ENCODE results near the gene SLC25A29.
"Not testable (repeated sequence)": the region's sequence is repeated elsewhere in the genome, so short reads cannot be mapped to it uniquely, and the experiment has no call there.

SLC25A29 gene

DNA sequence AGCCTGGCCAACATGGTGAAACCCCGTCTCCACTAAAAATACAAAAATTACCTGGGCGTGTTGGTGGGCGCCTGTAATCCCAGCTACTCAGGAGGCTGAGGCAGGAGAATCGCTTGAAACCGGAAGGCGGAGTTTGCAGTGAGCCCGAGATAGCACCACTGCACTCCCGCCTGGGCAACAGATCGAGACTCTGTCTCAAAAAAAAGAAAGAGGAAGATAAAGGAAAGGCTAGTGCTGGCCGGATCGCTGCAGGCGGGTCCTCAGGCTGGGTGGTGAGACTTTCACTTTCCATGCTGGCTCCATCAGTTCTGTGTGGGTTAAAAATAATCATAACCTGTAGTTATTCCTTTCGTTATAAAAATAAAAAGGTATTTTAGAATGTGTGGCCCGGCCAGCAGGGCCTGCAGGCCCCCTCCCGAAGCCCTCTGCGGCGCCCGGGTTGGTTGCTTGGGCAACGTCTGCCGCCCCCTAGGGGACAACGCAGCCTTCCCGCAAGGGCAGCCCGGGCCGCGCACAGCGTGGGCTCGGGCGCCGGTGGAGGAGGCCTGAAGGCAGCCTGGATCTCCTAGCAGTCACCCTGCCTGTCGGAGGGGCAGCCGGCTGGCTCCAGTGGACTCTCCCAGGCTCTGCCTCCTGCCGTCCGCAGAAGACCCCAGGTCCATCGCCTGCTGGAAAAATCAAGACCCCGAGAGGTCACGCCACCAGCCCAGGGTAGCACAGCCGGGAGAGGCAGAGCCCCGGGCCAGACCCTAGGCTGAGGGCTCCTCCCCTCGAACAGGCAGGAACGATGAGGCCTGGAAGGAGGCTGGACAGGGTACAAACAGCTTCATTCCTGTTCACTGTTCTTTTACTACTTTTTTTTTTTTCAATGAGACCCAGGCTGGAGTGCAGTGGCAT, 11.9 kb upstream of the SLC25A29 start:
- Histone ChIP-seq H3K4me3 (ENCODE audit: low read length) (no peak overlapping the region), H3K27me3 (ENCODE audit: control insufficient read depth, insufficient read depth, low read length) (no peaks in the 10 kb centered on the region), H3K9ac (ENCODE audit: low read length) (peak overlapping the region; percentile 47), H3K9me3 (ENCODE audit: control insufficient read depth, low read length) (no peaks in the 10 kb centered on the region), H3K36me3 (ENCODE audit: control insufficient read depth, insufficient read depth, low read length) (no peaks in the 10 kb centered on the region), H3K4me1 (ENCODE audit: control insufficient read depth, insufficient read depth, low read length) (peaks cover 6% of the 10 kb centered on the region)

- Histone ChIP-seq H3K4me3 (ENCODE audit: low read length) (no peak overlapping the region), H3K4me1 (ENCODE audit: control insufficient read depth, insufficient read depth, low read length) (peaks cover 6% of the 10 kb centered on the region), H3K36me3 (ENCODE audit: control insufficient read depth, insufficient read depth, low read length) (no peaks in the 10 kb centered on the region), H3K27me3 (ENCODE audit: control insufficient read depth, insufficient read depth, low read length) (peaks cover 6% of the 10 kb centered on the region), H3K9ac (ENCODE audit: low read length) (no peak overlapping the region), H3K9me3 (ENCODE audit: control insufficient read depth, low read length) (no peaks in the 10 kb centered on the region)
Measured at GRCh38 chr14:100317389-100317788, 11.1 kb upstream of the SLC25A29 start.

- no peaks in the 10 kb centered on the region for H3K36me3 ChIP-seq (ENCODE audit: control insufficient read depth, insufficient read depth, low read length)
- peaks cover 14% of the 10 kb centered on the region for H3K27me3 ChIP-seq (ENCODE audit: control insufficient read depth, insufficient read depth, low read length)
- H3K4me3 ChIP-seq (ENCODE audit: low read length) = no peak overlapping the region
- H3K4me1 ChIP-seq (ENCODE audit: control insufficient read depth, insufficient read depth, low read length) = peaks cover 6% of the 10 kb centered on the region
- H3K9ac ChIP-seq (ENCODE audit: low read length) = no peak overlapping the region
- H3K9me3 ChIP-seq (ENCODE audit: control insufficient read depth, low read length) = no peaks in the 10 kb centered on the region
Measured at GRCh38 chr14:100314724-100315123, 8.5 kb upstream of the SLC25A29 start.

DNA sequence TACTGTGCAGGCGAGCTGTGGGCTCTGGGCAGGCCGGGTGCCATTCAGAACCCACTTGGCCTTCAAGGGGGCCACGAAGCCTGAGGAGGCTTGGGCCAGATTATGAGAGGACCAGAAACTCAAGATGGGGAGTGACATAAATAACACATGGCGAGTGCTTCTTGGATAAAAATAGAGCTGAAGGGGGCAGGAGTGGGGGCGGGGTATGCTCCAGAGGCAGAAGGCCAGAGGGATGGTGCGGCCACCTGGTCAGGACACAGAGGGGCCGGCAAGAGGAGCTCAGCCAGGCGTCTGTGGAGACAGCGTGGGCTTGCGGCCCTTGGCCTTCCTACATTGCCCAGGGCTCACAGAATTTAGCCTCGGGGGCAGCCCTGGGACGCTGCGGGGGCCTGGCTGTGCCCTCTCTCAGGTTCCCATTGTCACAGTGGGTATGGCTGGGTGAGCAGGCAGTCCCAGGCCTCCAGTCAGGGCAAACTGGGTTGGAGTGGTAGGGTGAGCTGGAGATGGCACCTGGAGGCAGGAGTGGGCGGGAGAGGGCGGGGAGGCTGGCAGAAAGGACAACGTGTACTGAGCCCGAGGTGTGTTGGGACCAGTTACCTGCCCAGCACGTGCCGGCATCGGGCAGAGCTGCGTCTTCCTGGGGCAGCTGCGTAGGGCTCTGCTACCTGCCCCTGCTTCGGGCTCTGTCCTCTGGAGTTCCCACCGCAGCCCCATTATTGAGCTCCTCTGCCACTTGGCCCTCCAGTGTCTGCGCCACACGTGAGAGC, 7.4 kb upstream of the SLC25A29 start:
- H3K9me3 ChIP-seq (ENCODE audit: control insufficient read depth, low read length) = no peaks in the 10 kb centered on the region
- H3K9ac ChIP-seq (ENCODE audit: low read length) = no peak overlapping the region
- H3K27me3 ChIP-seq (ENCODE audit: control insufficient read depth, insufficient read depth, low read length) = peaks cover 14% of the 10 kb centered on the region
- no peaks in the 10 kb centered on the region for H3K36me3 ChIP-seq (ENCODE audit: control insufficient read depth, insufficient read depth, low read length)
- peaks cover 6% of the 10 kb centered on the region for H3K4me1 ChIP-seq (ENCODE audit: control insufficient read depth, insufficient read depth, low read length)
- H3K4me3 ChIP-seq (ENCODE audit: low read length) = no peak overlapping the region

DNA sequence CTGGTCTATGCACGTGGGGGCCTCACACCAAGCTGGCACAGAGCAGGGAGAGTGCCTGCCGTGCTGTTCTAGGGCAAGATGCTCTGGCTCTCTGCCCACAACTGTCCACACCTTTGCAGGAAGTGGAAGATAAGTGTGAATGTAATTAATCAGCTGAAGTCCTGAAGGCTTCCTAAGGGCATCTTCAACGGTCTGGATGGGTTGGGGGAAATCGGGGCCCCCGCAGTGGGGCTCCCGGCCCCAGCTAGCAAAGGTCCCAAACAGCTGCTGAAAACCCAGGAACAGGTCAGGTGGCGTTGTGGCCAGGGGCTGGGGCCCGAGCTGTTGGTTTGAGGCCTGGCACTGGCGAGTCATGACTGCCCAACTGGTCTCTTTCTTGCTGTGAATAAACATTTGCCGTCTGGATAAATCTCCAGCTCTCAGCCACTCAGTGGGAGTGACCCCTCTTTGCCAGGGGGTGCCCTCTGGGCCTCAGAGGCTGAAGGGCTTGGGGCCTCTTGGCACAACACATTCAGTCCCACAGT, 6.7 kb upstream of the SLC25A29 start:
- peaks cover 14% of the 10 kb centered on the region for H3K27me3 ChIP-seq (ENCODE audit: control insufficient read depth, insufficient read depth, low read length)
- H3K4me1 ChIP-seq (ENCODE audit: control insufficient read depth, insufficient read depth, low read length) = peaks cover 5% of the 10 kb centered on the region
- H3K9ac ChIP-seq (ENCODE audit: low read length) = no peak overlapping the region

DNA sequence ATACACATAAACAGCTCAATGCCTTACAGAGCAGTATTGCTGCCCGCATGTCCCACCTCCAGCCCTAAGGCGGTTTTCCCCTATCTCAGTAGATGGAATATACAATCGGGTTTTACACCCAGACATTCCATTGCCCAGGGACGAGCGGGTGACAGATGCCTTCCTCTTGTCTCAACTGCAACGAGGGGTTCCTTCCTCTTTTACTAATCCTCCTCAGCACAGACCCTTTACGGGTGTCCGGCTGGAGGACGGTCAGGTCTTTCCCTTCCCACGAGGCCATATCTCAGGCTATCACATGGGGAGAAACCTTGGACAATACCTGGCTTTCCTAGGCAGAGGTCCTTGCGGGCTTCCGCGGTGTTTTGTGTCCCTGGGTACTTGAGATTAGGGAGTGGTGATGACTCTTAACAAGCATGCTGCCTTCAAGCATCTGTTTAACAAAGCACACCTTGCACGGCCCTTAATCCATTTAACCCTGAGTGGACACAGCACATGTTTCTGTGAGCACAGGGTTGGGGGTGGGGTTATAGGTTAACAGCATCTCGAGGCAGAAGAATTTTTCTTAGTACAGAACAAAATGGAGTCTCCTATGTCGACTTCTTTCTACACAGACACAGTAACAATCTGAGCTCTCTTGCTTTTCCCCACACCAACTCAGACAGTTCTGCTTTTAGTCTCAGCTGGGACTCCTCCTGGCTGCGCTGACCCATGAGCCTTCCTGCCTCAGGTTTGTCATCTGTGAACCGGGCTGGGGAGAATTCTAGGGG, 6.0 kb upstream of the SLC25A29 start:
- peaks cover 14% of the 10 kb centered on the region for H3K27me3 ChIP-seq (ENCODE audit: control insufficient read depth, insufficient read depth, low read length)
- not testable (repeated sequence) for H3K4me3 ChIP-seq (ENCODE audit: low read length); H3K9ac ChIP-seq (ENCODE audit: low read length); H3K9me3 ChIP-seq (ENCODE audit: control insufficient read depth, low read length); H3K36me3 ChIP-seq (ENCODE audit: control insufficient read depth, insufficient read depth, low read length)
- H3K4me1 ChIP-seq (ENCODE audit: control insufficient read depth, insufficient read depth, low read length) = peaks cover 11% of the 10 kb centered on the region

More for the DNA sequence above, 6.7 kb upstream of the SLC25A29 start:
- H3K36me3 ChIP-seq (ENCODE audit: control insufficient read depth, insufficient read depth, low read length) = no peaks in the 10 kb centered on the region
- H3K4me3 ChIP-seq (ENCODE audit: low read length) = no peak overlapping the region
- no peaks in the 10 kb centered on the region for H3K9me3 ChIP-seq (ENCODE audit: control insufficient read depth, low read length)

- Histone ChIP-seq H3K4me1 (ENCODE audit: control insufficient read depth, insufficient read depth, low read length) (peaks cover 25% of the 10 kb centered on the region), H3K4me3 (ENCODE audit: low read length) (no peak overlapping the region), H3K27me3 (ENCODE audit: control insufficient read depth, insufficient read depth, low read length) (peaks cover 14% of the 10 kb centered on the region), H3K9ac (ENCODE audit: low read length) (no peak overlapping the region), H3K36me3 (ENCODE audit: control insufficient read depth, insufficient read depth, low read length) (no peaks in the 10 kb centered on the region), H3K9me3 (ENCODE audit: control insufficient read depth, low read length) (no peaks in the 10 kb centered on the region)
Measured at GRCh38 chr14:100309028-100309737, 2.9 kb upstream of the SLC25A29 start.

- Histone ChIP-seq H3K4me1 (ENCODE audit: control insufficient read depth, insufficient read depth, low read length) (peaks cover 29% of the 10 kb centered on the region), H3K27me3 (ENCODE audit: control insufficient read depth, insufficient read depth, low read length) (peaks cover 14% of the 10 kb centered on the region)
- H3K9ac ChIP-seq (ENCODE audit: low read length); H3K9me3 ChIP-seq (ENCODE audit: control insufficient read depth, low read length); H3K4me3 ChIP-seq (ENCODE audit: low read length); H3K36me3 ChIP-seq (ENCODE audit: control insufficient read depth, insufficient read depth, low read length): not testable (repeated sequence)
Measured at GRCh38 chr14:100308427-100308792, 2.2 kb upstream of the SLC25A29 start.

DNA sequence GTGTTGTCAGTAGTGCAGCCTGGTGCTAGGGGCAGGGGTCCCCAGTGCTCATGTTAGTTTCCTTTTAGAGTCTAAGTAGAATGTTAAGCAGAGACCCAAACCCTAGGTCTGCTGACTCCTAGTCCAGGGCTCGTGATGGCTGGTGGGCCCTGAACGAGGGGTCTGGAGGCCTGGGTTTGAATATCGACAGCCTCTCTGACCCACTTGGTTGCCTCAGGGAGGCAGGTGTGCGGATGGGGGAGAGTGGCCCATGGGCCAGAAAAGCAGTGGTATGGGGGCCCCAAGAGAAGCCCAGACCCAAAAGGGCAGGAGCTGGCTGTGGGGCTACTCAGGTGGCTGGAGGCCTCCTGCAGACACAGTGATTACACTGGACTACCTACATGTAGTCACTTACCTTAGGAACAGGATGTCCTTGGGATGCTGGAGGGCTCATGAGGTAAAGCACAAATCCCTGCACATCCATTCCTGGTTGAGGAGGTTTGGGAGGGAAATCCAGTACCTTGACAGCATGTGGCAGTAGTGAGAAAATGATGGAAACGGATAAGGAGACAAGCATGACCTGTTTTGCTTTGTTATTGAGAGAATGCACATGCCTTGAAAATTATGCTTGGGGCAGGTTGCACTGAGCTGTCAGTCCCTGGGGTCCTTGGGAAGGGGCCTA, 1.7 kb upstream of the SLC25A29 start:
- Histone ChIP-seq H3K9ac (ENCODE audit: low read length) (peak overlapping the region; percentile 75), H3K4me1 (ENCODE audit: control insufficient read depth, insufficient read depth, low read length) (peaks cover 34% of the 10 kb centered on the region), H3K9me3 (ENCODE audit: control insufficient read depth, low read length) (no peaks in the 10 kb centered on the region), H3K27me3 (ENCODE audit: control insufficient read depth, insufficient read depth, low read length) (peaks cover 11% of the 10 kb centered on the region), H3K4me3 (ENCODE audit: low read length) (peak overlapping the region; percentile 55), H3K36me3 (ENCODE audit: control insufficient read depth, insufficient read depth, low read length) (no peaks in the 10 kb centered on the region)

DNA sequence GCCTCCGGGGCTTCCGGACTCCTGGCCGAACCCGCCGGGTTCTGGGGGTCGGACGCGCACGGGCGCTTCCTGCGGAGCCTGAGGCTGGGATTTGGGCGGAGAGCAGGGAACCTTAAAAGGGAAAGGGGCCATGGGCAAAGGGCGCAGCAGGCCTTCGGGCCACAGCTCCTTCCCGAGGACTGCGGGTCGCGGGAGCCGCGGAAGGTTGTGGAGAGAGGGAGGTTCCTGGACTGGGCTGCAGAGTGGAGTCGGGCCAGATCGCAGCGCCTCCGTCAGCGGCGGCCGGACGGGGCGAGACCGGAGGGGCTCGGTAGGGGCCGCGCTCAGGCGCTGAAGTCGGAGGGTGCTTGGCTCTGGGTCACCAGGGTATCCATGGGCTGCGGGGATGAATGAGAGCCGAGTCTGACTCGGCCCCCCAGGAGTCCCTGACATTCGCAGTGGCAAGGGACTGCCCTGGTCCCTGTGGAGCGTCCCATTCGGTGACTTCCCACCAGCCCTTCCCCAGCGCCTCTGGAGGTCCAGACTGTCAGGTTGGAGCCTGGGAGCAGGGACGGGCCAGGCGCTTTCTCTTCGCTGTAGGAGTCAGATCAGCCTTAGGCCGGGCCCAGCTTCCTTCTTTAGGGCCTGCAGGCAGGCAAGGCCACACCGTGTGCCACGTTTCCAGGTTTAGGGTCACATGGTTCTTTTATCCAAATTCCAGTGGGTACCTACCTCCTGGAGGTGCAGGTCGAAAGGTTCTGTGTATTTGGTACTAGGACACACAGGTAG, 938 bp upstream of the SLC25A29 start:
- Histone ChIP-seq H3K4me3 (ENCODE audit: low read length) (peak overlapping the region; percentile 55), H3K9me3 (ENCODE audit: control insufficient read depth, low read length) (no peaks in the 10 kb centered on the region), H3K27me3 (ENCODE audit: control insufficient read depth, insufficient read depth, low read length) (peaks cover 8% of the 10 kb centered on the region), H3K9ac (ENCODE audit: low read length) (peak overlapping the region; percentile 75), H3K36me3 (ENCODE audit: control insufficient read depth, insufficient read depth, low read length) (no peaks in the 10 kb centered on the region), H3K4me1 (ENCODE audit: control insufficient read depth, insufficient read depth, low read length) (peaks cover 39% of the 10 kb centered on the region)
